ENCODE data around the gene APOO.

Gene APOO

GRCh38 chrX:23811656-23812055 lies 96.1 kb downstream of the APOO start:
- TF ChIP-seq CTCF (IDR thresholded peaks at IDR 0.05; ENCODE audit: borderline replicate concordance, control extremely low read depth, extremely low read depth, insufficient read depth, missing control alignments), result no peak
- DNase-seq (ENCODE audit: low spot score), result no peak
- in situ Hi-C loops (cut with MboI; ENCODE audit: low sequenced_read_pairs, unreplicated experiment), result no loop called here

GRCh38 chrX:23811108-23811651 lies 96.6 kb downstream of the APOO start:
- no peak for DNase-seq (ENCODE audit: low spot score)
- in situ Hi-C loops (cut with MboI; ENCODE audit: low sequenced_read_pairs, unreplicated experiment), result no loop called here

GRCh38 chrX:23810279-23810678 lies 97.5 kb downstream of the APOO start:
- DNase-seq (ENCODE audit: low spot score), result no peak
- in situ Hi-C loops (cut with MboI; ENCODE audit: low sequenced_read_pairs, unreplicated experiment), result no loop called here
- TF ChIP-seq CTCF (IDR thresholded peaks at IDR 0.05; ENCODE audit: borderline replicate concordance, control extremely low read depth, extremely low read depth, insufficient read depth, missing control alignments), result no peak

More at GRCh38 chrX:23811108-23811651, 96.6 kb downstream of the APOO start:
- no peak for TF ChIP-seq CTCF (IDR thresholded peaks at IDR 0.05; ENCODE audit: borderline replicate concordance, control extremely low read depth, extremely low read depth, insufficient read depth, missing control alignments)

GRCh38 chrX:23805389-23805788 lies 102.3 kb downstream of the APOO start:
- in situ Hi-C loops (cut with MboI; ENCODE audit: low sequenced_read_pairs, unreplicated experiment), result no loop called here
- TF ChIP-seq CTCF (IDR thresholded peaks at IDR 0.05; ENCODE audit: borderline replicate concordance, control extremely low read depth, extremely low read depth, insufficient read depth, missing control alignments), result no peak
- no peak for DNase-seq (ENCODE audit: low spot score)

- in situ Hi-C loops (cut with MboI; ENCODE audit: low sequenced_read_pairs, unreplicated experiment), result no loop called here
- DNase-seq (ENCODE audit: low spot score), result no peak
- no peak for TF ChIP-seq CTCF (IDR thresholded peaks at IDR 0.05; ENCODE audit: borderline replicate concordance, control extremely low read depth, extremely low read depth, insufficient read depth, missing control alignments)
These were observed 103.2 kb downstream of the APOO start for GRCh38 chrX:23804578-23804977.

- in situ Hi-C loops (cut with MboI; ENCODE audit: low sequenced_read_pairs, unreplicated experiment), result no loop called here
- no peak for TF ChIP-seq CTCF (IDR thresholded peaks at IDR 0.05; ENCODE audit: borderline replicate concordance, control extremely low read depth, extremely low read depth, insufficient read depth, missing control alignments)
- no peak for DNase-seq (ENCODE audit: low spot score)
These were observed 103.8 kb downstream of the APOO start for GRCh38 chrX:23803931-23804381.
